GM12891 (cell line): ENCODE measurements around the gene ANKRD55.

Source experiments
- DNase-seq: peaks from one replicate; pipeline ENCODE4 v3.0.0; 2011; ENCODE audit warnings: low spot score; ENCODE audit not compliant: insufficient read length
- FAIRE-seq: peaks from 2 replicates; lab custom pipeline; 2011; peaks lifted over from hg19 to GRCh38; lab: Jason Lieb, UNC
- PAX5 ChIP-seq: IDR thresholded peaks from 2 replicates; pipeline ENCODE4 v1.6.1; 2011; ENCODE audit warnings: low read length, moderate library complexity, mild to moderate bottlenecking; ENCODE audit not compliant: insufficient read depth, severe bottlenecking
- POLR2A ChIP-seq: IDR thresholded peaks from 2 replicates; pipeline ENCODE4 v1.6.1; 2011; ENCODE audit warnings: low read depth, low read length, control low read depth
- POLR2AphosphoS5 ChIP-seq: IDR thresholded peaks from 2 replicates; pipeline ENCODE4 v1.6.1; 2011; ENCODE audit warnings: low read depth, low read length, control low read depth
- POU2F2 ChIP-seq: IDR thresholded peaks from 2 replicates; pipeline ENCODE4 v1.6.1; 2011; ENCODE audit warnings: low read depth, mild to moderate bottlenecking, control low read depth, low read length, moderate library complexity
- SPI1 ChIP-seq: IDR thresholded peaks from 2 replicates; pipeline ENCODE4 v1.6.1; 2011; ENCODE audit warnings: low read depth, low read length, control low read depth
- TAF1 ChIP-seq: IDR thresholded peaks from 2 replicates; pipeline ENCODE4 v1.6.1; 2011; ENCODE audit warnings: low read depth, low read length, control low read depth

The ANKRD55 gene

DNA sequence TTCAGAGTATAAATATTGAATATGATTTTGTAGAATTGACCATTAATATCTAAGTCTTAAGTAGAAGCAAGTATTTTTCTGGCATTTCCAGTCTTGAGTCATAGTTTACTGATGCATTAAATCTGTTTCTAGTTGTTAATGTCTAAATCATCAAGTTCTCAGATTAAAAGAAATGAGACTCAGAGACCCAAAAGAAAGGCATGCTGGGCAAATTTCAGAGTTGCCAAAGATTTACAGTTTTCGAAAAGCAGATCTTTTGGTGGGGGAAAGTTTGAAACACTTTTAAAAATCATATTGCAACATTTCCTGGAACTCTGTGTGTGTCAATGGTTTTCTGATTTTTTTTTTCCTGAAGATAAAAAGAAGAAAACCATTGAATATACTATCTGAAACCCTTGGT is 60.9 kb downstream of the ANKRD55 start:
- DNase-seq = no peak
- TF ChIP-seq POU2F2 (no peak), TAF1 (no peak), PAX5 (no peak), POLR2AphosphoS5 (no peak), POLR2A (no peak), SPI1 (no peak)
- no peak for FAIRE-seq

DNA sequence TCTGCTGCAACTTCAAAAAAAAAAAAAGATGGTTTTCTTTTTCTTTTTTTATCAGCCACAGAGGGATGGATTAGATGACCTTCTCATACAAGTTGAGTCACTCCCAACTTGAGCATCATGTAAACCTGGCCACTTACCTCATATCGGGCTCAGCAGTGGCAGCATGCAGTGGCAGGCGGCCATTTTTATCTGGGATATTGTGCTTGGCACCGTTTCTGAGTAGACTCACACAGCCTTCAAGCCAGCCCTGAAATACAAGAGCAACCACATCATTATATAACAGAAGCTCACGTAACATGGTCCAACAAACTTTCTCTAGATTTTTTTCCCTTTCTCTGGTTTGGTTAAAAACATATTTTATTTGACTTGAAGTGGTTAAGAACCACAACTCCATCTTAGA is 62.6 kb downstream of the ANKRD55 start:
- FAIRE-seq (no peak), DNase-seq (no peak)
- TF ChIP-seq POLR2A (no peak), SPI1 (no peak), POU2F2 (no peak), PAX5 (no peak), POLR2AphosphoS5 (no peak), TAF1 (no peak)

DNA sequence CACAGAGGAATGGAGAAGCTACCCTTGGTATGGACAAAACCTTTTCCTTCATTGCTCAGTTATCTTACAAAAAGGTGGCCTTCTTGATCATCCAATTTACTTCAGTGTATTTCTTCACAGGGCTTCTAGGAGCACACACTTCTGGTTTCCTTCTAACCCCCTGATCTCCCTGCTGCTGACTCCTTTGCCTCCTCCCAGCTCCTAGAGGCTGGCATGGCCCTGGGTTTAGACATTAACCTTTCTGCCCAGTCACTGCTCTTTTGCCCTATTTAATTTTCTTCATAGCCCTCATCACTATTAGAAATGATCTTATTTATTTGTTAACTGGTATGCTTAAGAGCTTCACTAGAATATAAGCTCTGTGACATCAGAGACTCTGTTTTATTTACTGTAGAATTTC is 63.2 kb downstream of the ANKRD55 start:
- DNase-seq (no peak), FAIRE-seq (no peak)
- TF ChIP-seq PAX5 (no peak), POLR2AphosphoS5 (no peak), POU2F2 (no peak), SPI1 (no peak), POLR2A (no peak), TAF1 (no peak)

DNA sequence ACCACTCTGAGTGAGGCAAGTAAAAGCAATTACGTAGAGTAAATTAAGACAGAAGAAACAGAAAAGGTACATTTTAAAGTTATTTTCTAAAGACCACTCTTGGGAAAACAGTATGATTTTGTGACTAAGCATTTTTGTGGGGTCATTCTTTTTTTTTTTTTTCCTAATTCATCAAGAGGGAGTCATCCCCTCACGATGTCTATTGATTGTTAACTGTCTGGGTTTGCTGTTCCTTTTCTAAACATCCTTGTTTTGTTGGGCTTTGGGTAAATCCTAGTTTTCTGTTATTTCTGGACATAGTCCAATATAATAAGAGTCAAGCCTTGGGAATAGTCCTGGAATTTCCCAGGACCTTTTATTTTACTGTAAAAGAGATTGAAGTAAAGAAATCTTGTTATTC is 63.8 kb downstream of the ANKRD55 start:
- TF ChIP-seq PAX5 = no peak
- TF ChIP-seq POU2F2 = no peak
- TF ChIP-seq POLR2A = no peak
- TF ChIP-seq POLR2AphosphoS5 = no peak
- TF ChIP-seq TAF1 = no peak
- DNase-seq (no peak), FAIRE-seq (no peak)

DNA sequence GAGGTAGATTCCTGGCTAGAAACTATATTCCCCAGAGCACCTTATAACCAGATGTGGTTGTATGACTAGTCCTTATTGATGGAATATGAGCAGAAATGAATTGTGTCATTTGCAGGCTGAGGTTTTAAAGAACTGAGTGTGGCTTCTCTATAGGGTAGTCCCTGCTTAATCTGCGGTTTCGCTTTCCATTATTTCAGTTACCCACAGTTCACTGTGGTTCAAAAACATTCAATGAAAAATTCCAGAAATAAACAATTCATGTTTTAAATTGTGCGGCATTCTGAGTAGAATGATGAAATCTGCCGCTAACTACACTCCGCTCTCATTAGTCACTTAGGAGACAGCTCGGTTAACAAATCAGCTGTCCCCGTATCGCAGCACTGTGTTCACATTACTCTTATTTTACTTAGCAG is 65.1 kb downstream of the ANKRD55 start:
- TF ChIP-seq TAF1 (no peak), POU2F2 (no peak), POLR2A (no peak), SPI1 (no peak), PAX5 (no peak), POLR2AphosphoS5 (no peak)

DNA sequence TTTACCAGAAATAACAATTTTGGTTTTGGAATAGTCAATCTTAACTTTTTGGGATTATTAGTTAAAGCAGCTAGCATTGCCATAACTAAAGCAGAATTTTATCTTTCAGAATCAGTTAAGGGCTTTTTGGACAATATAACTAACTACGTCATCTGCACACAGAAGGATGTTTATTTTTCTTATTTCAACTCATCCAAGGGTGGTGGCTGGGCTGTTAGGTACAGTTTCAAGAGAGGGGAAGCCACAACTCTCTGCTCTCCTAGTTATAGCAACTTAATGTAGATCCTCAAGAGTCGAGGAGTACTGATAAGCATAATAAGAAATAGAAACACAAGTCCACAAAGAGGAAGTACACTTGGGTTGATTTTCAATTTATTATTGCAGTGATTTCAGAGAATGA is 65.6 kb downstream of the ANKRD55 start:
- no peak for DNase-seq
- TF ChIP-seq POLR2A (no peak), POU2F2 (no peak)
- no peak for FAIRE-seq

More for the DNA sequence above, 65.1 kb downstream of the ANKRD55 start:
- FAIRE-seq (no peak), DNase-seq (no peak)

DNA sequence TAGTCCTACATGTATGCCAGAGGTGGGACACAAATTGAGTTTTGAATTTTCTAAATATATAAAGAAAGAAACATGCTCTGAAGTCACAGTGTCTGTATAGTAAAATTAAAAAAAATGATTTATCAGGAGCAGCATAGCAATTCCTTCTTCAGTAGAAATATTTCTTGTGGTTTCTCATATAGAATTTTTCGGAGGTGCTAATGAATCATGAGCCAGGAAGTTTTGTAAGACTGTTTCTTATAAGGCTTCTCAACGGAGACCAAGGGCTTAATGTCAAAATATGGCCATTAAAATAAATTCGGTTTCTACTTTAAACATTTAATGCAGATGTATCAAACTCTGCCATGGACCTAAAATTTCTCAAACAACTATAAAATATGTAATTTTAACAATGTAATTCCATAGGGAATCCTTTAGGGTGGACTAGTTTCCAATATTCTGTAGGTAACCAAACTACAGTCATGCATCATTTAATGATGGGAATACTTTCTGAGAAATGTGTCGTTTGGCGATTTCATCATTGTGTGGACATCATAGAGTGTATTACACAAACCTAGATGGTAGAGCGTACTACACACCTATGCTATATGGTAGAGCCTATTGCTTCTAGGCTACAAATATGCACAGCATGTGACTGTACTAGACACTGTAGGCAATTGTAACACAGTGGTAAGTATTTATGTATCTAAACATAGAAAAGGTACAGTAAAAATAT is 66.3 kb downstream of the ANKRD55 start:
- FAIRE-seq = no peak
- no peak for DNase-seq
- no peak for TF ChIP-seq SPI1
- no peak for TF ChIP-seq POLR2A
- no peak for TF ChIP-seq PAX5
- no peak for TF ChIP-seq TAF1
- no peak for TF ChIP-seq POLR2AphosphoS5
- no peak for TF ChIP-seq POU2F2

DNA sequence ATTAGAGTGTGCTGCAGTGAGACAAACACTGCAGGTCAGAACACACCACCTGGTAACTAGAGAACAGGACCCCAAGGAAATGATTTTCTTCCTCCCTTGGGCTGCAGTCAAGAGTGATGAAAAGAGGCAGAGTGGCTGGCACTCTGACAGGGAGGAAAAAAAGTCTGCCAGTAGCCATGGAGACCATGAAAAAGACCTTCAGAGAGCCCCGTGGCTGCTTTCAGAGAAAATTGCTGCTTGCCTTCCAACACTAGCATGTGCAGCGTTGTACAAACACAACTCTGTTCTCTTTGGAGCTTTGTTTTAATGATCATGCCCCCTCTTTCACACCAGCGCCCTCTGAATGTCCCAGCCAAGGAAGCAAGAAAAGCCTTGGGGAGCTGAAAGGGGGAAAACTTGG is 68.8 kb downstream of the ANKRD55 start:
- FAIRE-seq (no peak), DNase-seq (no peak)
- no peak for TF ChIP-seq PAX5
- no peak for TF ChIP-seq POLR2A
- TF ChIP-seq POLR2AphosphoS5 = no peak
- TF ChIP-seq TAF1 = no peak
- no peak for TF ChIP-seq POU2F2
- no peak for TF ChIP-seq SPI1

DNA sequence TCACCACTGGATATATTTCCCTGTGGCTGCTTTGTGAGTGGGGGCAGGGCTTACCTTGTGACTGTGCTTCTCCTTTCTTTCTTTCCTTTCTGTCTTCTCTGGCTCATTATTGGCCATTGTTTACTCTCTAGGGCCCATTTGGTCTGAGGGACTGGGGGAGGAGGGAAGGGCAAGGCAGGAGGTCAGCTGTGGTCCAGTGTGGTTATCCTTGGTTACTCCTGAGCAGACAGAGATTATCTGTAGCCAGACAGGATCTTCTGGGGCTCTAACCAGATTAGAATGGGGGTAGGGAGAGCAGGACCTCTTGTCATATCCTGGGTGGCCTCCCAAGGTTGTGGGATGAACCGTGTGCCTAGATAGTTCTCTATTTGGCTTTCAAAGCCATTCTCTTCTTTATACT is 71.2 kb downstream of the ANKRD55 start:
- FAIRE-seq (no peak), DNase-seq (no peak)
- TF ChIP-seq TAF1 (no peak), POU2F2 (no peak)

DNA sequence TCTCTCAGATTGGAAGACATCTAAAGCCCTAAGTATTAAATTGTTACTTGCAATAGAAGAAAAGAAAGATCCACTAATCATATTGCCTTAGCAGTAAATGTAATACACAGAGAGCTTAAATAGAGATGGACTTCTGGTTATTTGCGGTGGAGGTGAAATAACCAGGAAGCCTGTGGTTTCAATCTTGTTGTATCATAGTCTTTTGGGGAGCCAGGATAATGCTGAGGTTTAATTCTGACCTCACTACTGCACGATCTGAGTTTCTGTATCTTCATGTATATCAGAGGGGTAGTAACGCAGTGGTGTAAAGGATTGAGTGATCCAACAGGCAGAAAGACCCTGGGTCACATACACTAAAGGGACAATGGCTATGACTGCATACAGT is 71.7 kb downstream of the ANKRD55 start:
- FAIRE-seq = no peak
- TF ChIP-seq POLR2AphosphoS5 (no peak), POLR2A (no peak), SPI1 (no peak), POU2F2 (no peak), PAX5 (no peak), TAF1 (no peak)

DNA sequence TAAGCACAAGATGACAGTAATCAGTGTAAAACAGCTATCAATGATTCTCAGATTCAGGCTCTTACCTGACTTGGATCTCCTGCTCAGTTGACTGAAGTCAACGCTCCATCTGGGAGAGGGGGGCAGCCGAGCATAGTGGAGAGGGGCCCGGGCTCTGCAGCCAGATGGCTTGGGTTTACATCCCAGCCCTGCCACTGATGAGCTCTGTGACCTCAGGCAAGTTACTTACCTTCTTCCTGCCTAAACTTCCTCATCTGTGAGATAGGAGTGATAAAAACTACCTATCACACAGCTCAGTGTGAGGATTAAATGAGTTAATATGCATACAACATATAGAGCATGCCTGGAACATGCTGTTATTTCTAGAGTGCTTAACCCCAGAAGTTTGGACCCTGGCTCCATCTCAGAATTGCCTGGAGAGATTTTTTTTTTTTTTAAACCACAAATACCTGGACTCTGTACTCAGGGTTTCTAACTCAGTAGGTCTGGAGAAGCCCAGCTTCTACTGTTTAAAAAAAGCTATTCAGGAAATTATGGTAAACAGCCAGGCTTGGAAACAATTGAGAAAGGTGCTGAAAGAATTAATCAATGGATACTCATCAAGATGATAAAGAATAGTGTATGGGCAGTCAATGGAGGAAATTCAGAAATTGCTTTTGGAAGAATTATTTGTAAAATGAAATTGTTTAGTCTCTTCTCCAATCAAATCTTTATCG is 72.2 kb downstream of the ANKRD55 start:
- FAIRE-seq = no peak
- no peak for TF ChIP-seq SPI1
- TF ChIP-seq POLR2AphosphoS5 = no peak
- TF ChIP-seq PAX5 = no peak
- no peak for TF ChIP-seq TAF1
- no peak for TF ChIP-seq POU2F2
- no peak for TF ChIP-seq POLR2A
- DNase-seq = no peak

More for the DNA sequence above, 71.7 kb downstream of the ANKRD55 start:
- DNase-seq = no peak
